Measurements from ENCODE around the gene MAGI2.

MAGI2 gene

GRCh38 chr7:78033410-78033809 lies 1420.1 kb downstream of the MAGI2 start:
- no peak overlapping the region for H3K4me3 ChIP-seq (ENCODE audit: low read depth, low read length)
- DNase-seq (ENCODE audit: low read depth, low spot score), result no peak
- ChIA-PET CTCF (interaction anchor here (3.2 kb wide), 1 partner anchor 13 kb away, joined by 12 read pairs; no protein-coding TSS in a partner anchor), POLR2A (no interaction called here)
- TF ChIP-seq CTCF (IDR thresholded peaks at IDR 0.05; ENCODE audit: insufficient read depth, low read length, missing control alignments), result no peak

- H3K4me3 ChIP-seq (ENCODE audit: low read depth, low read length), result no peak overlapping the region
- no peak for TF ChIP-seq CTCF (IDR thresholded peaks at IDR 0.05; ENCODE audit: insufficient read depth, low read length, missing control alignments)
- ChIA-PET POLR2A (interaction anchor here (0.6 kb wide), 1 partner anchor 566 kb away, joined by 3 read pairs; no protein-coding TSS in a partner anchor), CTCF (no interaction called here)
- no peak for DNase-seq (ENCODE audit: low read depth, low spot score)
Observed at GRCh38 chr7:78026492-78026891, 1427.0 kb downstream of the MAGI2 start.

DNA sequence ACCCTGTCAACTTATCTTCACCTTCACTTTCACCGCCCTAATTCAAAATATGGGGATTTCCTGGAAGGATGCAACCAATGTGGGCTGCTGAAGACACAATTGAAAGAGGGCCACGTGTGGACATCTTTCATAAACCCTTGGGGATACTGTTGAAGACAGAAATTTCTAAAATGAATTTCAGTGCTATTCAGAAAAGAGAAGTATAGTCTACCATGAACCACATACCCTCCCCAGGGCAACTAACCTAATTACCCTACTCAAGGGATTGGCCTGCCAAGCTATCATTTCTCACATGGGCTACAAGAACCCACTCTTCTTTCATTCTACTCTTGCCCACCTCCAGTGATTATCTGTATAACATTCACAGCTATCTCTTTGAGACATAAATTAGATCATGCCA lies 1428.9 kb downstream of the MAGI2 start:
- CTCF ChIA-PET, result interaction anchor here (0.7 to 1.0 kb wide), 3 partner anchors 10 to 110 kb away, joined by 3 to 4 read pairs (median 3); no protein-coding TSS in a partner anchor
- DNase-seq (ENCODE audit: low read depth, low spot score), result no peak
- TF ChIP-seq CTCF (IDR thresholded peaks at IDR 0.05; ENCODE audit: insufficient read depth, low read length, missing control alignments), result no peak
- POLR2A ChIA-PET, result no interaction called here
- H3K4me3 ChIP-seq (ENCODE audit: low read depth, low read length), result no peak overlapping the region

DNA sequence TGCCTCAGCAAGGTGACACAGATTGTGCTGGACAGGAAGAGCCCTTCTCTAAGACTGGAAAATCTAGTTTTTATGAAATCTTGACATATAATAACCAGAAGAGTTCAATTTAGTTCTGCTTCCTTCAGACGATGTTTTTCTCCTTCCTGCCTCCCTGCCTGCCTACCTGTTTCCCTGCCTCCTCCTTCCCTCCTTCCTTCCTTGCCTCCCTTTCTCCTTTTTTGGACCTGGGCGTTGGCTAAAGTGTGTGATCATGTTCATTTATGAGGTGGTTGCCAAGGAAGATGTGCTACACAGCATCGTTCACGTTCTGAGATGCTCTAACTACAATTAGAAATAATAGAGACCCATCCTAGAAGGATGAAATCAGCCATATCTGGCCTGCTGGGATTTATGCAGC lies 1430.3 kb downstream of the MAGI2 start:
- ChIA-PET POLR2A (no interaction called here), CTCF (no interaction called here)
- no peak for TF ChIP-seq CTCF (IDR thresholded peaks at IDR 0.05; ENCODE audit: insufficient read depth, low read length, missing control alignments)
- no peak for DNase-seq (ENCODE audit: low read depth, low spot score)
- no peak overlapping the region for H3K4me3 ChIP-seq (ENCODE audit: low read depth, low read length)

GRCh38 chr7:78022165-78022564 lies 1431.3 kb downstream of the MAGI2 start:
- POLR2A ChIA-PET, result no interaction called here
- CTCF ChIA-PET, result interaction anchor here (1.5 kb wide), 1 partner anchor 469 kb away, joined by 5 read pairs; no protein-coding TSS in a partner anchor
- H3K4me3 ChIP-seq (ENCODE audit: low read depth, low read length), result no peak overlapping the region
- no peak for TF ChIP-seq CTCF (IDR thresholded peaks at IDR 0.05; ENCODE audit: insufficient read depth, low read length, missing control alignments)
- DNase-seq (ENCODE audit: low read depth, low spot score), result no peak

DNA sequence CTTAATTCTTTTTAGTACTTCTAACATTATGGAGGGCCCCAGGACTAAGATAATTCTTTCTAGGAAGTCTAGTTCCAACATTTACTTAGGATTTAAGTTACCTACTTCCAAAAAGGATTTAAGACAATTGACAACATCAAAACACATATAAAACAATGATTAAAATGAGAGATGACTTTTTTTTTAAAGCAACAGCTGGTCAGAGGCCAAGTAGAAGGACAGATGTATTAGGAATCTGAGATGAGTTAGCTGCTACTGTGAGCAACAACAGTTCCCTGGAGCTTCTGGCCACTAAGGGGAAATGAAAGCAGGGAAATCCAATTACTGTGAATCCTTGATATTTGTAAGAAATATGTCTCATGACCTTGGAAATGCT lies 1432.6 kb downstream of the MAGI2 start:
- POLR2A ChIA-PET, result interaction anchor here (1.3 to 1.4 kb wide), 2 partner anchors 16 to 222 kb away, joined by 3 to 4 read pairs; partner anchors contain the start of genes PHTF2 and TMEM60
- no peak for DNase-seq (ENCODE audit: low read depth, low spot score)
- no peak for TF ChIP-seq CTCF (IDR thresholded peaks at IDR 0.05; ENCODE audit: insufficient read depth, low read length, missing control alignments)
- no peak overlapping the region for H3K4me3 ChIP-seq (ENCODE audit: low read depth, low read length)
- CTCF ChIA-PET, result interaction anchor here (0.8 to 2.8 kb wide), 35 partner anchors 9 to 1261 kb away, joined by 3 to 27 read pairs (median 4); no protein-coding TSS in a partner anchor
